Effector memory CD4-positive, alpha-beta T cell (primary cell): Measurements from ENCODE around the gene CMSS1.

Experiments used
- DNase-seq, 3 donors: peaks; one replicate each; pipeline ENCODE4 v3.0.0-alpha.2; 2020
- H3K27ac ChIP-seq: 2 replicates; pipeline ENCODE4 v1.7.0; 2013; ENCODE audit warnings: mild to moderate bottlenecking, low read length, moderate library complexity; ENCODE audit not compliant: insufficient read depth, poor library complexity, severe bottlenecking
- H3K27me3 ChIP-seq: replicated peaks from 2 replicates; pipeline ENCODE4 v1.7.0; 2013; ENCODE audit warnings: mild to moderate bottlenecking, low read length; ENCODE audit not compliant: insufficient read depth, control insufficient read depth, poor library complexity, severe bottlenecking
- H3K36me3 ChIP-seq: 2 replicates; pipeline ENCODE4 v1.7.0; 2013; ENCODE audit warnings: mild to moderate bottlenecking, low read length, moderate library complexity; ENCODE audit not compliant: control insufficient read depth, insufficient read depth
- H3K4me1 ChIP-seq: 2 replicates; pipeline ENCODE4 v1.7.0; 2013; ENCODE audit warnings: low read length, mild to moderate bottlenecking; ENCODE audit not compliant: control insufficient read depth, insufficient read depth, poor library complexity, severe bottlenecking
- H3K4me3 ChIP-seq: 2 replicates; pipeline ENCODE4 v1.7.0; 2013; ENCODE audit warnings: low read length, low read depth, mild to moderate bottlenecking; ENCODE audit not compliant: insufficient read depth, poor library complexity, severe bottlenecking
- H3K9me3 ChIP-seq: 2 replicates; pipeline ENCODE4 v1.7.0; 2013; ENCODE audit warnings: mild to moderate bottlenecking, low read length, moderate library complexity; ENCODE audit not compliant: control insufficient read depth
- total RNA-seq, 3 donors: gene quantifications; one replicate each; lab custom pipeline; 2026; lab: John Stamatoyannopoulos, UW

CMSS1 gene
- total RNA-seq = 9.9 to 12.3 (median 11.1) reads per million in 3 donors

- no peaks in the 10 kb centered on the region for H3K9me3 ChIP-seq
- peak within 1 kb of the TSS; percentile 93 for H3K27ac ChIP-seq
- no peaks in the 10 kb centered on the region for H3K27me3 ChIP-seq
These were observed at the start of gene CMSS1 for GRCh38 chr3:99817437-99818240. TSS of gene CMSS1 (plus strand) at chr3:99817862.

GRCh38 chr3:99768126-99768525 is 49.5 kb upstream of the CMSS1 start:
- DNase-seq = no peak
- H3K27ac ChIP-seq = no peak overlapping the region
- no peaks in the 10 kb centered on the region for H3K27me3 ChIP-seq

More at GRCh38 chr3:99817437-99818240, at the start of gene CMSS1:
- Histone ChIP-seq H3K4me1 (peaks cover 8% of the 10 kb centered on the region), H3K36me3 (no peaks in the 10 kb centered on the region), H3K4me3 (peak within 1 kb of the TSS; percentile 64)
- DNase-seq = peak; percentile 86 to 88 (median 88)

GRCh38 chr3:99768808-99769501 is 48.7 kb upstream of the CMSS1 start:
- H3K27ac ChIP-seq = no peak overlapping the region
- no peaks in the 10 kb centered on the region for H3K27me3 ChIP-seq
- H3K4me3 ChIP-seq = no peak overlapping the region
- no peak for DNase-seq
- H3K9me3 ChIP-seq = no peaks in the 10 kb centered on the region
- H3K4me1 ChIP-seq = no peaks in the 10 kb centered on the region
- H3K36me3 ChIP-seq = no peaks in the 10 kb centered on the region

More at GRCh38 chr3:99768126-99768525, 49.5 kb upstream of the CMSS1 start:
- Histone ChIP-seq H3K36me3 (no peaks in the 10 kb centered on the region), H3K4me1 (no peaks in the 10 kb centered on the region), H3K9me3 (no peaks in the 10 kb centered on the region), H3K4me3 (no peak overlapping the region)

GRCh38 chr3:99772171-99772570 is 45.5 kb upstream of the CMSS1 start:
- Histone ChIP-seq H3K4me1 (no peaks in the 10 kb centered on the region), H3K36me3 (no peaks in the 10 kb centered on the region), H3K9me3 (no peaks in the 10 kb centered on the region), H3K4me3 (no peak overlapping the region), H3K27ac (no peak overlapping the region), H3K27me3 (no peaks in the 10 kb centered on the region)
- DNase-seq = no peak

- Histone ChIP-seq H3K36me3 (no peaks in the 10 kb centered on the region), H3K4me1 (no peaks in the 10 kb centered on the region)
- no peak for DNase-seq
These were observed 45.0 kb upstream of the CMSS1 start for GRCh38 chr3:99772671-99773070.

GRCh38 chr3:99774467-99774866 is 43.2 kb upstream of the CMSS1 start:
- no peaks in the 10 kb centered on the region for H3K4me1 ChIP-seq
- H3K27ac ChIP-seq = no peak overlapping the region
- no peaks in the 10 kb centered on the region for H3K36me3 ChIP-seq
- no peaks in the 10 kb centered on the region for H3K9me3 ChIP-seq
- H3K4me3 ChIP-seq = no peak overlapping the region
- DNase-seq = no peak
- no peaks in the 10 kb centered on the region for H3K27me3 ChIP-seq

More at GRCh38 chr3:99772671-99773070, 45.0 kb upstream of the CMSS1 start:
- Histone ChIP-seq H3K9me3 (no peaks in the 10 kb centered on the region), H3K27me3 (no peaks in the 10 kb centered on the region), H3K27ac (no peak overlapping the region), H3K4me3 (no peak overlapping the region)

- Histone ChIP-seq H3K9me3 (no peaks in the 10 kb centered on the region), H3K27me3 (no peaks in the 10 kb centered on the region), H3K4me3 (no peak overlapping the region), H3K36me3 (no peaks in the 10 kb centered on the region), H3K4me1 (no peaks in the 10 kb centered on the region), H3K27ac (no peak overlapping the region)
- no peak for DNase-seq
These were observed 41.0 kb upstream of the CMSS1 start for GRCh38 chr3:99776516-99777209.

GRCh38 chr3:99777210-99777549 is 40.5 kb upstream of the CMSS1 start:
- Histone ChIP-seq H3K4me1 (no peaks in the 10 kb centered on the region), H3K4me3 (no peak overlapping the region), H3K27ac (no peak overlapping the region), H3K27me3 (no peaks in the 10 kb centered on the region), H3K9me3 (no peaks in the 10 kb centered on the region), H3K36me3 (no peaks in the 10 kb centered on the region)
- DNase-seq = no peak

GRCh38 chr3:99777708-99778107 is 40.0 kb upstream of the CMSS1 start:
- Histone ChIP-seq H3K9me3 (no peaks in the 10 kb centered on the region), H3K27me3 (no peaks in the 10 kb centered on the region), H3K36me3 (no peaks in the 10 kb centered on the region), H3K27ac (no peak overlapping the region), H3K4me1 (no peaks in the 10 kb centered on the region), H3K4me3 (no peak overlapping the region)
- DNase-seq = no peak

GRCh38 chr3:99780749-99781148 is 36.9 kb upstream of the CMSS1 start:
- Histone ChIP-seq H3K4me1 (no peaks in the 10 kb centered on the region), H3K36me3 (no peaks in the 10 kb centered on the region), H3K4me3 (no peak overlapping the region), H3K9me3 (no peaks in the 10 kb centered on the region), H3K27me3 (no peaks in the 10 kb centered on the region), H3K27ac (no peak overlapping the region)
- DNase-seq = no peak
